BLaER1 treated with 17β-estradiol and CSF1 and Interleukin-3, amounts not matched to agents 10 nM and 100 nM (cell line): Measurements from ENCODE around the gene RNF141.

ENCODE experiments used
- H3K27ac ChIP-seq, 11 experiments: shearing (Covaris generic); formaldehyde crosslinking; 2 replicates each; pipeline ENCODE4 v1.8.1; 2022
- H3K27me3 ChIP-seq, 11 experiments: shearing (Covaris generic); formaldehyde crosslinking; 2 replicates each; pipeline ENCODE4 v1.8.1; 2022
- H3K36me3 ChIP-seq, 11 experiments: shearing (Covaris generic); formaldehyde crosslinking; 2 replicates each; pipeline ENCODE4 v1.8.1; 2022
- H3K4me1 ChIP-seq, 10 experiments: shearing (Covaris generic); formaldehyde crosslinking; 2 replicates each; pipeline ENCODE4 v1.8.1; 2022
- H3K4me2 ChIP-seq, 11 experiments: shearing (Covaris generic); formaldehyde crosslinking; 2 replicates each; pipeline ENCODE4 v1.8.1; 2022
- H3K4me3 ChIP-seq, 10 experiments: shearing (Covaris generic); formaldehyde crosslinking; 2 replicates each; pipeline ENCODE4 v1.8.1; 2022
- H3K9ac ChIP-seq, 11 experiments: shearing (Covaris generic); formaldehyde crosslinking; 2 replicates each; pipeline ENCODE4 v1.8.1; 2022
- H3K9me3 ChIP-seq, 11 experiments: shearing (Covaris generic); formaldehyde crosslinking; replicated peaks in 1 of 11; 2 replicates each; pipeline ENCODE4 v1.8.1; 2022
- H4K20me1 ChIP-seq, 11 experiments: shearing (Covaris generic); formaldehyde crosslinking; 2 replicates each; pipeline ENCODE4 v1.8.1; 2022
- Cebpa-rat ChIP-seq, 11 experiments: shearing (Covaris generic); IDR thresholded peaks; 2 replicates each; pipeline ENCODE4 v1.8.1; 2022

RNF141 gene

GRCh38 chr11:10480760-10481159, 60.2 kb downstream of the RNF141 start:
- Histone ChIP-seq H3K4me2 (no peak overlapping the region), H3K27ac (no peak overlapping the region), H3K9ac (no peak overlapping the region), H3K36me3 (peaks cover 44 to 100% (median 96%) of the 10 kb centered on the region in 11 experiments), H3K4me1 (peaks cover 0 to 12% (median 0%) of the 10 kb centered on the region in 10 experiments; a peak in 3 of 20 replicates), H4K20me1 (peaks cover 0 to 100% (median 25%) of the 10 kb centered on the region in 11 experiments; a peak in 13 of 22 replicates), H3K4me3 (no peak overlapping the region), H3K27me3 (no peaks in the 10 kb centered on the region), H3K9me3 (no peaks in the 10 kb centered on the region)
- no peak for TF ChIP-seq Cebpa-rat (IDR thresholded peaks at IDR 0.05)

GRCh38 chr11:10480026-10480425, 61.0 kb downstream of the RNF141 start:
- Histone ChIP-seq H3K36me3 (peaks cover 44 to 100% (median 96%) of the 10 kb centered on the region in 11 experiments), H3K4me1 (peaks cover 0 to 12% (median 0%) of the 10 kb centered on the region in 10 experiments; a peak in 3 of 20 replicates), H3K9ac (no peak overlapping the region), H3K27me3 (no peaks in the 10 kb centered on the region), H3K27ac (no peak overlapping the region), H3K4me2 (no peak overlapping the region), H3K4me3 (no peak overlapping the region), H4K20me1 (peaks cover 0 to 100% (median 25%) of the 10 kb centered on the region in 11 experiments; a peak in 13 of 22 replicates), H3K9me3 (no peaks in the 10 kb centered on the region)
- no peak for TF ChIP-seq Cebpa-rat (IDR thresholded peaks at IDR 0.05)

- Histone ChIP-seq H3K4me3 (no peak overlapping the region), H3K27ac (no peak overlapping the region), H3K4me2 (no peak overlapping the region), H3K9me3 (no peaks in the 10 kb centered on the region), H3K36me3 (peaks cover 51 to 100% (median 96%) of the 10 kb centered on the region in 11 experiments), H3K9ac (no peak overlapping the region), H4K20me1 (peaks cover 0 to 100% (median 32%) of the 10 kb centered on the region in 11 experiments; a peak in 14 of 22 replicates), H3K4me1 (peaks cover 0 to 12% (median 0%) of the 10 kb centered on the region in 10 experiments; a peak in 3 of 20 replicates), H3K27me3 (no peaks in the 10 kb centered on the region)
- TF ChIP-seq Cebpa-rat (IDR thresholded peaks at IDR 0.05) = no peak
Measured at GRCh38 chr11:10478574-10479550, 62.1 kb downstream of the RNF141 start.

GRCh38 chr11:10478066-10478465, 62.9 kb downstream of the RNF141 start:
- H3K4me1 ChIP-seq = peaks cover 0 to 12% (median 0%) of the 10 kb centered on the region in 10 experiments; a peak in 3 of 20 replicates
- H4K20me1 ChIP-seq = peaks cover 0 to 100% (median 36%) of the 10 kb centered on the region in 11 experiments; a peak in 14 of 22 replicates
- peaks cover 51 to 100% (median 96%) of the 10 kb centered on the region in 11 experiments for H3K36me3 ChIP-seq
- no peak overlapping the region for H3K4me3 ChIP-seq
- H3K27ac ChIP-seq = no peak overlapping the region
- H3K9me3 ChIP-seq = no peaks in the 10 kb centered on the region
- H3K9ac ChIP-seq = no peak overlapping the region
- no peak for TF ChIP-seq Cebpa-rat (IDR thresholded peaks at IDR 0.05)
- no peaks in the 10 kb centered on the region for H3K27me3 ChIP-seq
- no peak overlapping the region for H3K4me2 ChIP-seq

GRCh38 chr11:10477690-10478046, 63.3 kb downstream of the RNF141 start:
- Histone ChIP-seq H3K36me3 (peaks cover 51 to 100% (median 96%) of the 10 kb centered on the region in 11 experiments), H3K4me1 (peaks cover 0 to 12% (median 0%) of the 10 kb centered on the region in 10 experiments; a peak in 3 of 20 replicates), H3K27ac (no peak overlapping the region), H3K9ac (no peak overlapping the region), H4K20me1 (peaks cover 0 to 100% (median 36%) of the 10 kb centered on the region in 11 experiments; a peak in 14 of 22 replicates), H3K4me2 (no peak overlapping the region), H3K9me3 (no peaks in the 10 kb centered on the region), H3K27me3 (no peaks in the 10 kb centered on the region), H3K4me3 (no peak overlapping the region)
- TF ChIP-seq Cebpa-rat (IDR thresholded peaks at IDR 0.05) = no peak

GRCh38 chr11:10476927-10477689, 63.9 kb downstream of the RNF141 start:
- H3K4me3 ChIP-seq = no peak overlapping the region
- no peaks in the 10 kb centered on the region for H3K9me3 ChIP-seq
- TF ChIP-seq Cebpa-rat (IDR thresholded peaks at IDR 0.05) = no peak
- no peak overlapping the region for H3K4me2 ChIP-seq
- H3K4me1 ChIP-seq = peaks cover 0 to 12% (median 0%) of the 10 kb centered on the region in 10 experiments; a peak in 3 of 20 replicates
- H3K27me3 ChIP-seq = no peaks in the 10 kb centered on the region
- no peak overlapping the region for H3K9ac ChIP-seq
- H3K36me3 ChIP-seq = peaks cover 50 to 100% (median 91%) of the 10 kb centered on the region in 11 experiments
- H3K27ac ChIP-seq = no peak overlapping the region
- H4K20me1 ChIP-seq = peaks cover 0 to 100% (median 36%) of the 10 kb centered on the region in 11 experiments; a peak in 14 of 22 replicates

GRCh38 chr11:10476342-10476741, 64.6 kb downstream of the RNF141 start:
- Histone ChIP-seq H3K27me3 (no peaks in the 10 kb centered on the region), H3K4me3 (no peak overlapping the region), H3K27ac (no peak overlapping the region), H3K9ac (no peak overlapping the region), H3K36me3 (peaks cover 43 to 92% (median 84%) of the 10 kb centered on the region in 11 experiments), H3K4me1 (peaks cover 0 to 12% (median 0%) of the 10 kb centered on the region in 10 experiments; a peak in 3 of 20 replicates), H3K4me2 (no peak overlapping the region), H3K9me3 (peaks cover 0 to under 1% (median 0%) of the 10 kb centered on the region in 11 experiments; a peak in 1 of 22 replicates), H4K20me1 (peaks cover 0 to 94% (median 36%) of the 10 kb centered on the region in 11 experiments; a peak in 14 of 22 replicates)
- no peak for TF ChIP-seq Cebpa-rat (IDR thresholded peaks at IDR 0.05)

- H3K27me3 ChIP-seq = no peaks in the 10 kb centered on the region
- H3K4me3 ChIP-seq = no peak overlapping the region
- peaks cover 30 to 74% (median 66%) of the 10 kb centered on the region in 11 experiments; a peak in 20 of 22 replicates for H3K36me3 ChIP-seq
- no peak overlapping the region for H3K4me2 ChIP-seq
- H4K20me1 ChIP-seq = peaks cover 0 to 76% (median 30%) of the 10 kb centered on the region in 11 experiments; a peak in 14 of 22 replicates
- no peak overlapping the region for H3K27ac ChIP-seq
- peaks cover 0 to 14% (median 1%) of the 10 kb centered on the region in 11 experiments; a peak in 12 of 22 replicates for H3K9me3 ChIP-seq
- H3K4me1 ChIP-seq = peaks cover 0 to 12% (median 0%) of the 10 kb centered on the region in 10 experiments; a peak in 3 of 20 replicates
- no peak for TF ChIP-seq Cebpa-rat (IDR thresholded peaks at IDR 0.05)
- no peak overlapping the region for H3K9ac ChIP-seq
Measured at GRCh38 chr11:10474551-10474950, 66.4 kb downstream of the RNF141 start.
